ELF-1 (cell line): ENCODE data around the gene STX2.
"Not testable (repeated sequence)": the region's sequence is repeated elsewhere in the genome, so short reads cannot be mapped to it uniquely, and the experiment has no call there.

Experiments
- DNase-seq: peaks from one replicate; pipeline ENCODE4 v3.0.0-alpha.2; 2016; ENCODE audit warnings: low read depth, low spot score

STX2 gene

DNA sequence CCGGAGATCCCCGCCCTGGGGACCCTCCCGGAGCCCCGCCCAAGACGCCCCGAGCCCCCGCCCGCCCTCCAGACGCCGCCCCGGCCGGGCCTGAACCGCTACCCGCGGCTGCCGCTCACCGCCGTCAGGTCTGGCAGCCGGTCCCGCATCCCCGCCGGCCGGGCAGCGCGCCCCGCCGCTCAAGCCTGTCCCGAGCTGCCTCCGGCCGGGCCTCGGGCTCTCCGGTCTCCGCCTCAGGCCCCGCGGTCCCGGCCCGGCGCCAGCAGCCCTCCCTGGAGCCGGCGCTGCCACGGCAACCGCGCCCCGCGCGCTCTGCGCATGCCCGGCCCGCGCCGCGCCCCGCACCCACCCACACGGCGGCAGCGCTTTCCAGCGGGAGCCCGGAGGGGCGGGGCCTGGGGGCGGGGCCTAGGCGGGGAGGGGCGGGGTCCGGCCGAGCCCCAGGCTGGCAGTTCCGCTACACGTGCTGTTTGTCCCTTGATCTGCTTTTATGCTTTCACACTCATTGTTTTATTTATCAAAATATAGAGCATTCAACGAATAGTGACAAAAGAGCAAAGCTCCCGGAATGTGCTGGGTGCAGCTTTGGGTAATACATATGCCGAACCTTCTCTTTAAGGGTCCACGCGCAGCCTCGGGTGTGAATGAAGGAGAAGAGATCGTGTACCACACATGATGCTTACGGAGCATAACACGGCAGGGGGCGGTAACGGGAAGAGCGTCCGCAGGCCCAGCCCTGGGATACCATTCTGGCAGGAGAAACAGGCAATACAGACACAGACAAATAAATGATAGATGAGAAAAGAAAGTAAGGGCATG lies at the start of gene STX2:
STX2 (minus strand) TSS at position 300 of the 819 bp plus-strand sequence; CDS start at position 149, 151 bp downstream.
- DNase-seq: peak; percentile 84

DNA sequence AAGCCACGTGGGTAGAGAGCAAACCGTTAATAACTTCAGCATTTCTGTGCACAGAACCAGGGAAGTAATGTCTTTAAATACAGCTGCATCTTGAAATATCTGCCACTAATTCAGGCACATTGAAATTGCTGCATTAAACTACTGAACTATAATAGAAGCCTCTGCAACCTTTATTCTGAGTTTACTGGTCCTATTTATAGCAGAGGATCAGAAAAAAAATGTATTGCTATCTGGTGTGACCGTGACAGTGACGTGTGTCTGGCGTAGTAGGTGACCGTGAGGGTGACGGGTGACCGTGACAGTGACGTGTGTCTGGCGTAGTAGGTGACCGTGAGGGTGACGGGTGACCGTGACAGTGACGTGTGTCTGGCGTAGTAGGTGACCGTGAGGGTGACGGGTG lies 48.1 kb upstream of the STX2 start:
- DNase-seq: not testable (repeated sequence)

- DNase-seq: no peak
Observed at GRCh38 chr12:130881548-130881947, 42.5 kb upstream of the STX2 start.

- no peak for DNase-seq
Observed at GRCh38 chr12:130881046-130881445, 42.0 kb upstream of the STX2 start.

DNA sequence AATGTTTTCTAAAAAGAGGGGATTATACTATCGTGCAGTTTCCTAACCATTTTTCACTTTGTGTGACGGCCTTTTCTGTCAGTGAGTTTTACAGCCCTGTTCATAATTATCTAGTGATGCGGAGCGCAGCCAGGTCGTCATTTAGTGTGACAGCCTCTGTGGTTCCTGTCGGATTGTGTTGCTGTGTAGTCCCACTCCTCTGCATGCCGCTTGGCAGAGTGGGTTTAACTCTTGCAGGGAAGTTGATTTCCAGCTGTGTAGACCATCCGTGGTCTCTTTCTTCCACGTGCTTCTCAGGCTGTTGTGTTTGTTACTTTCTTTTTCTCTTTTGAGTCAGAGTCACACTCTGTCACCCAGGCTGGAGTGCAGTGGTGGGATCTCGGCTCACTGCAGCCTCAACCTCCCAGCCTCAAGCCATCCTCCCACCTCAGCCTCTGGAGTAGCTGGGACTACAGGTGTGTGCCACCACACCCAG lies 41.4 kb upstream of the STX2 start:
- DNase-seq: no peak

DNA sequence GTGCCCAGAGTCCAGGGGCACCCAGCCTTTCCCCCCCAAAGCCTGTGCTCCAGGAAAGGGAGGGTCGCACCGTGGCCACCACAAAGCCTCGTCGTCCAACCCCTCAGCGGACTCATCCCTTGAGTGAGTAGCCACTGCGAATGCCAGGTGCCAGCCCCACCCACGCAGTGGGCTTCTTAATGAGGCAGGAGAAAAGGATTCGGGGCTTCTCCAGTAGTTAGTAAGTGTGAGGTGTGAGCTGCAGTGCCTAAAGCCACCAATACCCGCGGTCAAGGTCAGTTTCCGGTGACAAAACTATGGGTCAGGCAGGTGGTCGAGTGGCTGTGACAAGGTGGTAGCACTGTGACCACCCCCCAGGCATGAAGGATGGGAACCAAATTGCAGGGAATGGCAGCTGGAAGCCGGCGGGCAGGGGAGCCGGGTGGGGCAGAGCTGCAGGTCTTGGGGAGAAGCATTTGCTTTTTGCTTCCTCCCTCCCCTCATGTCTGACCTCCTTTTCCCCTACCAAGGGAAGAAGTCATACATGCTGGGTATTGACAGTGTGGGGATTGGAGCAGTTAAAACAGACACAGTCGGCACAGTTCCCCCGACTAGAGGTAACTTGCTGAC lies 40.8 kb upstream of the STX2 start:
- no peak for DNase-seq

GRCh38 chr12:130879212-130879686 lies 40.2 kb upstream of the STX2 start:
- DNase-seq: peak; percentile 34

- DNase-seq: peak; percentile 22
Observed at GRCh38 chr12:130878193-130879185, 39.4 kb upstream of the STX2 start.

DNA sequence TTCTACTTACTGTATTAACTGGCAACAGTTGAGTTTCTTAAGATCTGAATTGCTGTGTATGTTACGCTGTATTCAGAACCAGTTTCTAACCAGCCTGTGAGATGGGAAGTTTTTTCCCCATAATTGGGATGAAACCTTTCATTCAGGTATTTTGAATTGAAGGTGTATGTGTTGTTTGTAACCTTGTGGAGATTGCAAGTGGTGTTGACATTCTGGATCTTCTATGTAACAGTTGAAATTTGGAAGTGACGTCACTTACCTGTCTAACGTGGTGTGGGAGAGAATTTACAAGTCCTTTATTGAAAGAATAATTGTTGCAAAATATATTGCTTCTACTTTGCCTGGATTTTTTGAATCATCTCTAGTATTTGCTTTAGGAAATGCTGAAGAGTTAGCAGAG lies 38.3 kb upstream of the STX2 start:
- DNase-seq: no peak

DNA sequence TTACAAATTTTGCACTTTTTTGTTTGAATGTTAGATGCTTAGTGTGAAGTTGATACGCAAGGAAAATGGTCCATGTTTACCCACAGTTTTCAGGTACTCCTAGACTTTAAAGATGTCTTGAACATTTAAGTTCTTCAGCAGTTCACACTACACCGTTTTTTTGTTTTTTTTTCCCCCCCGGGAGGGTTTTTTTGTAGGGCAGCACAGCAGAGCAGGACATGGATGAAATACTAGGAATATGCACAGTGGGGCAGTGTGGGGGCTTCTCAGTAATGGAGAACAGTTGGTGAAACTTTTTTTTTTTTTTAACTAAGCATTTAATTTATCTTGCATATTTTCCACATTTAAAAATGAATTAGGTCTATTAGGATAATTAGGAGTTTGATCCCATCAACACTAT lies 37.7 kb upstream of the STX2 start:
- DNase-seq: no peak

DNA sequence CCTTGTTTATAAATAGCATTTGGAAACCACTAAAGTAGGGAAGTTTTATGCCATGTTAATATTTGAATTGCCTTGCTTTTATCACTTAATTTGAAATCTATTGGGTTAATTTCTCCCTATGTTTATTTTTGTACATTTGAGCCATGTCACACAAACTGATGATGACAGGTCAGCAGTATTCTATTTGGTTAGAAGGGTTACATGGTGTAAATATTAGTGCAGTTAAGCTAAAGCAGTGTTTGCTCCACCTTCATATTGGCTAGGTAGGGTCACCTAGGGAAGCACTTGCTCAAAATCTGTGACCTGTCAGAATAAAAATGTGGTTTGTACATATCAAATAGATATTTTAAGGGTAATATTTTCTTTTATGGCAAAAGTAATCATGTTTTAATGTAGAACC lies 37.2 kb upstream of the STX2 start:
- no peak for DNase-seq

GRCh38 chr12:130875708-130876107 lies 36.7 kb upstream of the STX2 start:
- not testable (repeated sequence) for DNase-seq

DNA sequence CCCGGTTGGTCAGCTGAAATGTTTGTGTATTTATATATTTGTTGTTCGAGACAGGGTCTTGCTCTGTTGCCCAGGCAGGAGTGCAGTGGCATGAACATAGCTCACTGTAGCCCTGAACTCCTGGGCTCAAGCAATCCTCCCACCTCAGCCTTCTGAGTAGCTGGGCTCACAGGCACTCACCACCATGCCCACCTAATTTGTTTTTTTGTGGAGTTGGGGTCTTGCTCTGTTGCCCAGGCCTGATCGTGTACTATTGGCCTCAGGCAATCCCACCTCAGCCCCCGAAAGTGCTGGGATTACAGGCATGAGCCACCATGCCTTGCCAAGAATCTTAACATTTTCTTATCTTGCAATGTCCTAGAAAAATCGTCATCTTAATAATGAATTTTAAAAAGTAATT lies 36.1 kb upstream of the STX2 start:
- DNase-seq: no peak

DNA sequence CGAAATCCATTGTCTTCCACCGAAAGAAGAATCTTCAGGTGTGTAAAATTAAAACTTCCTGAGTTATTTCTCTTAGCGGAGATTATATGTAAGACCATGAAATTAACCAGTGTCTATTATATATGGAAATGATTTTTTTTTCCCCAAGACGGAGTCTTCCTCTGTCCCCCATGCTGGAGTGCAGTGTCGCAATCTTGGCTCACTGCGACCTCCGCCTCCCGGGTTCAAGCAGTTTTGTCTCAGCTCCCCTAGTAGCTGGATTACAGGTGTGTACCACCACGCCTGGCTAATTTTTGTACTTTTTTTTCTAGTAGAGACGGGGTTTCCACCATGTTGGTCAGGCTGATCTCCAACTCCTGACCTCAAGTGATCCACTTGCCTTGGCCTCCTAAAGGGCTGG lies 35.6 kb upstream of the STX2 start:
- no peak for DNase-seq

- no peak for DNase-seq
Observed at GRCh38 chr12:130873825-130874224, 34.8 kb upstream of the STX2 start.

DNA sequence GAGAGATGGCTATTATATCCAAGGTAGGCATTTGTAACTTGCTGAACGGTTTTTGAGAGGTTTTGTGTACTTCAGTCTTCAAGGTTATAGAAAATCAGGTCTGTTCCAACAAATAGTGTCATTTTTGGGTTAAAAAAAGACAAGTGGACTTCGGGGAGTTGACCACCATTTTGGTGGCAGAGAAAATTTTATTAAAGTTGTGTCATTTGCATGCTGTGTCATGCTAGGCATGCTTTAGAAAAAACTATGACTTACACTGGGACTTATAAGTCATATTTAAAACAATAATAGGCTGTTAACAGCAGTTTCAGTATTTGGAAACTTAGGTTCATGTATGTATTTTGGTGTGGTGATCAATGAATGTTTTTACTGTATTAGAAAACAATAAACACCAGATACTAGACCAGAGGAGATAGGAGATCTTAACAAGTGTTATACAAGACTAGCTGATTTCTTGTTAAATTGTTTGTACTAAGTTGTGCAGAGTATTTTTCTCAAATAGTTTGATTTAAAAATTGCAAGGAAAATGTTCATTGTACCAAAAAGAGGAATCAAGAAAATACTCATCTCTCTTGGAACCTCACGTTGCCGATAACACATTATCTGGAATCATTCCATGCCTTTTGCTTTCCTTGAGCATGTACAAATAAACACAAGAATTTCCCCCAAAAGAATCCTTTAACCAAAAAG lies 34.2 kb upstream of the STX2 start:
- no peak for DNase-seq

DNA sequence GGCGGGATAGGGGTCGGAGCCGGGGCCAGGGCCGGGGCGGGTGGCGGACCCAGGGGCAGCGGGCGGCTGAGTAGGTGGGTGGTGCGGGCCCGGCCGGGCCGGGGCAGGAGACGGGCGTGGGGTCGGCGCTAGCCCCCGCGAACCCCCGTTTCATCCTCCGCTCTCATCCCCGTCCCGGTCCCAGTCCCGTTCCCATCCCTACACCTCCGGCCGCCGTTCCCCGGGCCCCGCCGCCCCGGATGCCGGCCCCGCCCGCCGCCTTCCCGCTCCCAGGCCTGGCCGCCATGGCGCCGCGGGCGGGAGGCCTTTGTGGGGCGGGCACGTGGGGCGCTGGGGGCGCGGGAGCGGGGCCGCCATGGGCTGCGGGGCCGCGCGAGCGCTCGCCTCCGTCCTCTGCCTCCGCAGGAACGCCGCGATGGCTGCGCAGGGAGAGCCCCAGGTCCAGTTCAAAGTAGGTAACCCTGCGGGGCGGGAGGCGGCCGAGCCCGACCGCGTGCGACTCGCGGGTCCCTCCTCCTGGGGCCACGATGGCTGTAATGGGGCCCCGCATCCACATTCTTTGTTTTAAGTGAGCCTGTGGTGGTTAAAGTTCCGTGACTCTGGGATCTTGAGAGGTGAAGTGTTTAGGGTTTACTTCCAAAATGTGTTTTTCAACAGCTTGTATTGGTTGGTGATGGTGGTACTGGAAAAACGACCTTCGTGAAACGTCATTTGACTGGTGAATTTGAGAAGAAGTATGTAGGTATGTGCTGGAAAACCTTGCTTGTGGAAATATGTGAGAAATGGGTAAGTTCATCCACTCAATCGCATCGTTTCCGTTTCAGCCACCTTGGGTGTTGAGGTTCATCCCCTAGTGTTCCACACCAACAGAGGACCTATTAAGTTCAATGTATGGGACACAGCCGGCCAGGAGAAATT lies 33.4 kb upstream of the STX2 start:
- DNase-seq: peak; percentile 25

DNA sequence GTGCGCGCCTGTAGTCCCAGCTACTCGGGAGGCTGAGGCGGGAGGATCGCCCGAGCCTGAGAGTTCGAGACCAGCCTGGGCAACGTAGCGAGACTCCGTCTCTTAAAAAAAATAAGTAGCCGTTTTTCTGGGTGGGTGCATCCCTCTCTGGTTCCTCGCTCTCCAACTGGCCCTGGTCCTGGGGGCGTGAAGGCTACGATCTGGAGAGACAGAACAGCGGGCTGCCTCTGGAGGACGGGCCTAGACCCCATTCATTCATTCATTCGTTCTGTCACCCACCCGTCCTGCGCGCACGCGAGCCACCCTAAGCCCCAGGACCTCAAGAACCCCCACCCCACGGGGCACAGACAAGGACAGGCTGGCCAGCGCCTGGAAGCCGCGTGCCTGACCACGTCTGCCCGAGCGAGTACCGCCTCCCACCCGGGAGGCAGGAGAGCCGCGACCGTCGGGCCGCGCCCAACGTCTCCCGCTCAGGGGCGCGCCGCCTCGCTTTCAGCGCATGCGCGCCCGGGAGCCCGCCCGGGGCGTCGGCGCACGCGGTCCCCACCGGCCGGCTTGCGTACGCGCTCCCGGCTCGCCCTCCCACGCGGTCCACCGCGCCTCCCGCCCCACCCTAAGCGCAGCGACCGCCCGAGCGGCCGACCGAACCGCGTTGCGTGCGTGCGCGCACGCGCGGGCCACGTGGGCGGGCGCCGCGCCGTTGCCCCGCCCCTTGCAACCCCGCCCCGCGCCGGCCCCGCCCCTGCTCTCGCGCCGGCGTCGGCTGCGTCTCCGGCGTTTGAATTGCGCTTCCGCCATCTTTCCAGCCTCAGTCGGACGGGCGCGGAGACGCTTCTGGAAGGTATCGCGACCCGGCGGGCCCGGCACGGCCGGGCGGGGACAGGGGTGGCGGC lies 32.5 kb upstream of the STX2 start, which contains the start of gene RAN:
RAN (plus strand) TSS at position 781 of the 893 bp plus-strand sequence. CDS start 528 bp downstream, outside the sequence.
- peak; percentile 90 for DNase-seq
